Ishikawa (cell line): Measurements from ENCODE around the gene ILDR1.

Source experiments
- CEBPB ChIP-seq: IDR thresholded peaks from 2 replicates; pipeline ENCODE4 v1.6.1; 2012
- CREB1 ChIP-seq: IDR thresholded peaks from 2 replicates; pipeline ENCODE4 v1.6.1; 2012; ENCODE audit warnings: low read depth
- EGR1 ChIP-seq: IDR thresholded peaks from 2 replicates; pipeline ENCODE4 v1.6.1; 2012
- EP300 ChIP-seq: IDR thresholded peaks from 2 replicates; pipeline ENCODE4 v1.6.1; 2012; ENCODE audit warnings: borderline replicate concordance
- FOXM1 ChIP-seq: IDR thresholded peaks from 2 replicates; pipeline ENCODE4 v1.6.1; 2012; ENCODE audit warnings: low read depth, borderline replicate concordance
- NFIC ChIP-seq: IDR thresholded peaks from 2 replicates; pipeline ENCODE4 v1.6.1; 2012
- RAD21 ChIP-seq: IDR thresholded peaks from 2 replicates; pipeline ENCODE4 v1.6.1; 2012; ENCODE audit warnings: low read depth
- TAF1 ChIP-seq: IDR thresholded peaks from 2 replicates; pipeline ENCODE4 v1.6.1; 2012; ENCODE audit warnings: low read depth, mild to moderate bottlenecking
- TCF12 ChIP-seq: IDR thresholded peaks from 2 replicates; pipeline ENCODE4 v1.6.1; 2012; ENCODE audit warnings: low read depth
- TEAD4 ChIP-seq: IDR thresholded peaks from 2 replicates; pipeline ENCODE4 v1.6.1; 2012
- YY1 ChIP-seq: IDR thresholded peaks from 2 replicates; pipeline ENCODE4 v1.6.1; 2012; ENCODE audit warnings: low read depth
- ZBTB7A ChIP-seq: IDR thresholded peaks from 2 replicates; pipeline ENCODE4 v1.6.1; 2012; ENCODE audit warnings: low read depth
- TF ChIP-seq, protein P1 (sequence below): IDR thresholded peaks from 2 replicates; pipeline ENCODE4 v1.6.1; 2012
- TF ChIP-seq, protein P2 (sequence below): IDR thresholded peaks from 2 replicates; pipeline ENCODE4 v1.6.1; 2012; ENCODE audit warnings: low read depth, mild to moderate bottlenecking
- TF ChIP-seq, protein P3 (sequence below): IDR thresholded peaks from 2 replicates; pipeline ENCODE4 v1.6.1; 2012

The ILDR1 gene

GRCh38 chr3:122012821-122013220 lies 9.2 kb downstream of the ILDR1 start:
- TF ChIP-seq ZBTB7A, result no peak
- TF ChIP-seq TCF12, result no peak
- no peak for TF ChIP-seq RAD21
- TF ChIP-seq, protein P1, sequence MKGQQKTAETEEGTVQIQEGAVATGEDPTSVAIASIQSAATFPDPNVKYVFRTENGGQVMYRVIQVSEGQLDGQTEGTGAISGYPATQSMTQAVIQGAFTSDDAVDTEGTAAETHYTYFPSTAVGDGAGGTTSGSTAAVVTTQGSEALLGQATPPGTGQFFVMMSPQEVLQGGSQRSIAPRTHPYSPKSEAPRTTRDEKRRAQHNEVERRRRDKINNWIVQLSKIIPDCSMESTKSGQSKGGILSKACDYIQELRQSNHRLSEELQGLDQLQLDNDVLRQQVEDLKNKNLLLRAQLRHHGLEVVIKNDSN, result no peak
- no peak for TF ChIP-seq YY1
- TF ChIP-seq FOXM1, result no peak
- TF ChIP-seq, protein P2, sequence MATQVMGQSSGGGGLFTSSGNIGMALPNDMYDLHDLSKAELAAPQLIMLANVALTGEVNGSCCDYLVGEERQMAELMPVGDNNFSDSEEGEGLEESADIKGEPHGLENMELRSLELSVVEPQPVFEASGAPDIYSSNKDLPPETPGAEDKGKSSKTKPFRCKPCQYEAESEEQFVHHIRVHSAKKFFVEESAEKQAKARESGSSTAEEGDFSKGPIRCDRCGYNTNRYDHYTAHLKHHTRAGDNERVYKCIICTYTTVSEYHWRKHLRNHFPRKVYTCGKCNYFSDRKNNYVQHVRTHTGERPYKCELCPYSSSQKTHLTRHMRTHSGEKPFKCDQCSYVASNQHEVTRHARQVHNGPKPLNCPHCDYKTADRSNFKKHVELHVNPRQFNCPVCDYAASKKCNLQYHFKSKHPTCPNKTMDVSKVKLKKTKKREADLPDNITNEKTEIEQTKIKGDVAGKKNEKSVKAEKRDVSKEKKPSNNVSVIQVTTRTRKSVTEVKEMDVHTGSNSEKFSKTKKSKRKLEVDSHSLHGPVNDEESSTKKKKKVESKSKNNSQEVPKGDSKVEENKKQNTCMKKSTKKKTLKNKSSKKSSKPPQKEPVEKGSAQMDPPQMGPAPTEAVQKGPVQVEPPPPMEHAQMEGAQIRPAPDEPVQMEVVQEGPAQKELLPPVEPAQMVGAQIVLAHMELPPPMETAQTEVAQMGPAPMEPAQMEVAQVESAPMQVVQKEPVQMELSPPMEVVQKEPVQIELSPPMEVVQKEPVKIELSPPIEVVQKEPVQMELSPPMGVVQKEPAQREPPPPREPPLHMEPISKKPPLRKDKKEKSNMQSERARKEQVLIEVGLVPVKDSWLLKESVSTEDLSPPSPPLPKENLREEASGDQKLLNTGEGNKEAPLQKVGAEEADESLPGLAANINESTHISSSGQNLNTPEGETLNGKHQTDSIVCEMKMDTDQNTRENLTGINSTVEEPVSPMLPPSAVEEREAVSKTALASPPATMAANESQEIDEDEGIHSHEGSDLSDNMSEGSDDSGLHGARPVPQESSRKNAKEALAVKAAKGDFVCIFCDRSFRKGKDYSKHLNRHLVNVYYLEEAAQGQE, result no peak
- no peak for TF ChIP-seq NFIC
- no peak for TF ChIP-seq EGR1
- no peak for TF ChIP-seq CREB1
- no peak for TF ChIP-seq TEAD4
- TF ChIP-seq, protein P3, sequence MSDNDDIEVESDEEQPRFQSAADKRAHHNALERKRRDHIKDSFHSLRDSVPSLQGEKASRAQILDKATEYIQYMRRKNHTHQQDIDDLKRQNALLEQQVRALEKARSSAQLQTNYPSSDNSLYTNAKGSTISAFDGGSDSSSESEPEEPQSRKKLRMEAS, result no peak
- TF ChIP-seq EP300, result no peak
- no peak for TF ChIP-seq TAF1
- no peak for TF ChIP-seq CEBPB

- TF ChIP-seq, protein P1, result no peak
- TF ChIP-seq TEAD4 (no peak), YY1 (no peak), RAD21 (no peak), EP300 (no peak)
- TF ChIP-seq, protein P3, result no peak
Measured at GRCh38 chr3:122011396-122011795, 10.7 kb downstream of the ILDR1 start.

DNA sequence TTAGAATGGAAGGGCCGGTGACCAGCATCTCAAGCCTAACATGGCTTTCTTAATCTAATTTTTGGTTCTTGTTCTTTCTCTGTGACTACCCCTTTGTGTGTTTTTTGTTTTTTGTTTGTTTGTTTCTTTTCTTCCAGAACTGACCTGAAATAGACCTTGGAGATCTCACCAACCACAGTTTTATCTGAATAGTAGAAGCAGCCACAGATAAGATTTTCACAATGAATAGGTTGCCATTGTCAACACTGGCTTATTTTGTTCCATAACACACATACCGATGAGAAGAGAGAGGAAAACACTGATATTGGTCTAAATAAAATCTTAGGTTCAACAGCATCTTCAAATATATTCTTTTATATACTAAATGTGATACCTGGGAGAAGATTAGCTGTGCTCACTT lies 11.5 kb downstream of the ILDR1 start:
- TF ChIP-seq, protein P2, result no peak
- no peak for TF ChIP-seq TCF12
- no peak for TF ChIP-seq YY1

- TF ChIP-seq CREB1 (no peak), CEBPB (no peak), NFIC (no peak), TCF12 (no peak), RAD21 (no peak), TEAD4 (no peak)
Measured at GRCh38 chr3:122008166-122008565, 13.9 kb downstream of the ILDR1 start.

DNA sequence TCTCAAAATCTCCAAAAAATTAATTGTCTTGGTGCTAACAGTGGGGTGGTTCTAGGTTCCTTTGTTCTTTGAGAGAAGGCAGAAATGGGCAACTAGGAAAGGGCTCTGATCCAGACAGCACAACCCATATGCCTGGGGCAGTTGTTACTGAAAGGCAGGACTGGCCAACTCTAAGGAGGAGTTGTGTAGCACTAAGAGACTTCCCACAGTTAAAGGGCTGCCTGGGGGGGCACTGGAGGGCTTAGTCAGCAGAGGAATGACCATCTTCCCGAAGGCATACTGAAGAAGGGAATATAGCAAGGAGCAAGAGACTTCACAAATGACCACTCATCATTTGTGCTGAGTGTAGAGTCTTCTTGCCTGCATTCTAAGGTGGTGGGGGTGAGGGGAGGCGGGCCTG lies 15.8 kb downstream of the ILDR1 start:
- TF ChIP-seq NFIC (no peak), EP300 (no peak), RAD21 (no peak), CEBPB (no peak), EGR1 (no peak), TAF1 (no peak), ZBTB7A (no peak), FOXM1 (no peak), YY1 (no peak)
- TF ChIP-seq, protein P1, result no peak

GRCh38 chr3:122004991-122005565 lies 17.0 kb downstream of the ILDR1 start:
- TF ChIP-seq, protein P1, result no peak
- no peak for TF ChIP-seq EGR1
- TF ChIP-seq ZBTB7A, result no peak
- no peak for TF ChIP-seq TCF12
- no peak for TF ChIP-seq CREB1
- no peak for TF ChIP-seq YY1
- no peak for TF ChIP-seq EP300
- TF ChIP-seq, protein P2, result no peak
- TF ChIP-seq TAF1, result no peak
- no peak for TF ChIP-seq RAD21
- TF ChIP-seq, protein P3, result no peak
- no peak for TF ChIP-seq NFIC
- no peak for TF ChIP-seq TEAD4
- no peak for TF ChIP-seq CEBPB
- TF ChIP-seq FOXM1, result no peak
